K562 (cell line): ENCODE results near the gene LAMA3.

Experiments
- CBX3 ChIP-seq, 2 experiments: IDR thresholded peaks; 1 replicate in 1 of 2; 2 replicates in 1 of 2; pipeline ENCODE4 v1.6.1; 2012; ENCODE audit warnings: inconsistent platforms in 2 of 2, low read length in 2 of 2, borderline replicate concordance in 1 of 2, control low read depth in 1 of 2
- CHD2 ChIP-seq: IDR thresholded peaks from 2 replicates; pipeline ENCODE4 v1.6.1; 2011; ENCODE audit warnings: low read depth, low read length
- CHD7 ChIP-seq: fragments of 200-600 bp; sonication (generic); IDR thresholded peaks from one replicate; pipeline ENCODE4 v1.6.1; 2012; ENCODE audit warnings: mild to moderate bottlenecking, low read depth, low read length, inconsistent platforms
- FOS ChIP-seq: IDR thresholded peaks from 3 replicates; pipeline ENCODE4 v1.6.1; 2011; ENCODE audit not compliant: insufficient read length; ENCODE audit errors: extremely low read depth
- HNRNPK ChIP-seq: fragments of 200-400 bp; formaldehyde crosslinking; IDR thresholded peaks from one replicate; pipeline ENCODE4 v1.6.1; 2018; ENCODE audit warnings: mild to moderate bottlenecking, low read depth, low read length; ENCODE audit not compliant: poor library complexity, severe bottlenecking
- MYNN ChIP-seq, 2 experiments: sonication (generic); formaldehyde crosslinking in 1 of 2; IDR thresholded peaks; 2 replicates each; pipeline versions ENCODE4 v1.5.0 to v1.6.1; 2016 to 2020; ENCODE audit warnings: antibody characterized with exemption in 1 of 2, missing genetic modification reagents in 1 of 2
- YY1 ChIP-seq, 3 experiments: IDR thresholded peaks; 2 replicates each; pipeline ENCODE4 v1.6.1; 2011; ENCODE audit warnings: low read length in 2 of 3, mild to moderate bottlenecking in 2 of 3, moderate library complexity in 2 of 3, borderline replicate concordance in 1 of 3, control low read depth in 1 of 3, low read depth in 1 of 3; ENCODE audit not compliant: insufficient read depth in 3 of 3, insufficient replicate concordance in 2 of 3, control insufficient read depth in 1 of 3, insufficient read length in 1 of 3; ENCODE audit errors: extremely low read depth in 1 of 3
- ZFX ChIP-seq: sonication (generic); formaldehyde crosslinking; IDR thresholded peaks from 2 replicates; pipeline ENCODE4 v1.8.0; 2022; ENCODE audit warnings: mild to moderate bottlenecking, missing genetic modification reagents, moderate library complexity
- ZNF274 ChIP-seq: IDR thresholded peaks from 2 replicates; pipeline ENCODE4 v1.6.1; 2011; ENCODE audit warnings: low read depth, mild to moderate bottlenecking, low read length, moderate library complexity, borderline replicate concordance
- ZNF384 ChIP-seq: IDR thresholded peaks from 2 replicates; pipeline ENCODE4 v1.6.1; 2012; ENCODE audit warnings: low read depth, low read length, improper control_type of control experiment
- TF ChIP-seq, protein P1 (sequence below), 3 experiments: IDR thresholded peaks in 2 of 3; conservative IDR thresholded peaks in 1 of 3; 2 replicates each; pipeline ENCODE4 v1.5.1; 2011 to 2012; ENCODE audit warnings: low read length in 3 of 3, mild to moderate bottlenecking in 3 of 3, control low read depth in 2 of 3, improper control_type of control experiment in 1 of 3, inconsistent platforms in 1 of 3, low read depth in 1 of 3, mixed read lengths in 1 of 3, moderate library complexity in 1 of 3; ENCODE audit not compliant: insufficient read depth in 2 of 3
- TF ChIP-seq, protein P2 (sequence below): sonication (generic); formaldehyde crosslinking; IDR thresholded peaks from 2 replicates; pipeline ENCODE4 v1.8.0; 2022; ENCODE audit warnings: missing genetic modification reagents, mild to moderate bottlenecking, borderline replicate concordance

GRCh38 chr18:23837591-23837990 is 148.3 kb downstream of the LAMA3 start:
- TF ChIP-seq FOS (no peak), ZFX (no peak), HNRNPK (no peak), MYNN (IDR thresholded peaks at IDR 0.05) (no peak), MYNN (CRISPR knock-in tag; IDR thresholded peaks at IDR 0.05) (no peak), CBX3 (IDR thresholded peaks at IDR 0.05; ENCODE audit: borderline replicate concordance in 1 of 2, low read length in 2 of 2) (no peak), YY1 (IDR thresholded peaks at IDR 0.05; ENCODE audit: borderline replicate concordance in 1 of 3, control insufficient read depth in 1 of 3, extremely low read depth in 1 of 3, insufficient read depth in 3 of 3, insufficient read length in 1 of 3, insufficient replicate concordance in 2 of 3, low read depth in 1 of 3, low read length in 2 of 3) (no peak), ZNF384 (no peak), ZNF274 (no peak), CHD7 (no peak), CHD2 (no peak)
- TF ChIP-seq, protein P1, sequence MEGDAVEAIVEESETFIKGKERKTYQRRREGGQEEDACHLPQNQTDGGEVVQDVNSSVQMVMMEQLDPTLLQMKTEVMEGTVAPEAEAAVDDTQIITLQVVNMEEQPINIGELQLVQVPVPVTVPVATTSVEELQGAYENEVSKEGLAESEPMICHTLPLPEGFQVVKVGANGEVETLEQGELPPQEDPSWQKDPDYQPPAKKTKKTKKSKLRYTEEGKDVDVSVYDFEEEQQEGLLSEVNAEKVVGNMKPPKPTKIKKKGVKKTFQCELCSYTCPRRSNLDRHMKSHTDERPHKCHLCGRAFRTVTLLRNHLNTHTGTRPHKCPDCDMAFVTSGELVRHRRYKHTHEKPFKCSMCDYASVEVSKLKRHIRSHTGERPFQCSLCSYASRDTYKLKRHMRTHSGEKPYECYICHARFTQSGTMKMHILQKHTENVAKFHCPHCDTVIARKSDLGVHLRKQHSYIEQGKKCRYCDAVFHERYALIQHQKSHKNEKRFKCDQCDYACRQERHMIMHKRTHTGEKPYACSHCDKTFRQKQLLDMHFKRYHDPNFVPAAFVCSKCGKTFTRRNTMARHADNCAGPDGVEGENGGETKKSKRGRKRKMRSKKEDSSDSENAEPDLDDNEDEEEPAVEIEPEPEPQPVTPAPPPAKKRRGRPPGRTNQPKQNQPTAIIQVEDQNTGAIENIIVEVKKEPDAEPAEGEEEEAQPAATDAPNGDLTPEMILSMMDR (IDR thresholded peaks at IDR 0.05 in 2 of 3, conservative IDR thresholded peaks at IDR 0.05 in 1 of 3; ENCODE audit: insufficient read depth in 2 of 3, low read depth in 1 of 3, low read length in 3 of 3), result no peak
- TF ChIP-seq, protein P2, sequence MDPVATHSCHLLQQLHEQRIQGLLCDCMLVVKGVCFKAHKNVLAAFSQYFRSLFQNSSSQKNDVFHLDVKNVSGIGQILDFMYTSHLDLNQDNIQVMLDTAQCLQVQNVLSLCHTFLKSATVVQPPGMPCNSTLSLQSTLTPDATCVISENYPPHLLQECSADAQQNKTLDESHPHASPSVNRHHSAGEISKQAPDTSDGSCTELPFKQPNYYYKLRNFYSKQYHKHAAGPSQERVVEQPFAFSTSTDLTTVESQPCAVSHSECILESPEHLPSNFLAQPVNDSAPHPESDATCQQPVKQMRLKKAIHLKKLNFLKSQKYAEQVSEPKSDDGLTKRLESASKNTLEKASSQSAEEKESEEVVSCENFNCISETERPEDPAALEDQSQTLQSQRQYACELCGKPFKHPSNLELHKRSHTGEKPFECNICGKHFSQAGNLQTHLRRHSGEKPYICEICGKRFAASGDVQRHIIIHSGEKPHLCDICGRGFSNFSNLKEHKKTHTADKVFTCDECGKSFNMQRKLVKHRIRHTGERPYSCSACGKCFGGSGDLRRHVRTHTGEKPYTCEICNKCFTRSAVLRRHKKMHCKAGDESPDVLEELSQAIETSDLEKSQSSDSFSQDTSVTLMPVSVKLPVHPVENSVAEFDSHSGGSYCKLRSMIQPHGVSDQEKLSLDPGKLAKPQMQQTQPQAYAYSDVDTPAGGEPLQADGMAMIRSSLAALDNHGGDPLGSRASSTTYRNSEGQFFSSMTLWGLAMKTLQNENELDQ (CRISPR knock-in tag), result no peak
